Lower leg skin (tissue), 3 donors: ENCODE data around the gene CCDC40.

Source experiments
- CTCF ChIP-seq, 3 donors: fragments of 450-650 bp; IDR thresholded peaks; one replicate each; pipeline ENCODE4 v1.5.1; 2016; ENCODE audit warnings: antibody characterized with exemption in 3 of 3, mild to moderate bottlenecking in 3 of 3, moderate library complexity in 2 of 3
- POLR2A ChIP-seq, 2 donors: fragments of 450-650 bp; IDR thresholded peaks; one replicate each; pipeline ENCODE4 v1.6.1; 2016 to 2017; ENCODE audit warnings: antibody characterized with exemption in 2 of 2, mild to moderate bottlenecking in 1 of 2, moderate library complexity in 1 of 2

GRCh38 chr17:80097127-80097621 is 60.7 kb downstream of the CCDC40 start:
- no peak for TF ChIP-seq CTCF (IDR thresholded peaks at IDR 0.05)
- no peak for TF ChIP-seq POLR2A (IDR thresholded peaks at IDR 0.05)
